OCI-LY3 (cell line): Measurements from ENCODE around the gene TRIM32.
"Not testable (repeated sequence)": the region's sequence is repeated elsewhere in the genome, so short reads cannot be mapped to it uniquely, and the experiment has no call there.

Experiments used
- EZH2phosphoT487 ChIP-seq: fragments of 200-600 bp; shearing (Covaris generic); IDR thresholded peaks from 2 replicates; pipeline ENCODE4 v1.6.1; 2018; ENCODE audit warnings: antibody characterized with exemption, mixed run types, low read depth
- TF ChIP-seq, protein P1 (sequence below): fragments of 200-600, 300-600 bp; sonication (generic); IDR thresholded peaks from 2 replicates; pipeline ENCODE4 v1.5.1; 2014; ENCODE audit warnings: antibody characterized with exemption, low read length, low read depth

DNA sequence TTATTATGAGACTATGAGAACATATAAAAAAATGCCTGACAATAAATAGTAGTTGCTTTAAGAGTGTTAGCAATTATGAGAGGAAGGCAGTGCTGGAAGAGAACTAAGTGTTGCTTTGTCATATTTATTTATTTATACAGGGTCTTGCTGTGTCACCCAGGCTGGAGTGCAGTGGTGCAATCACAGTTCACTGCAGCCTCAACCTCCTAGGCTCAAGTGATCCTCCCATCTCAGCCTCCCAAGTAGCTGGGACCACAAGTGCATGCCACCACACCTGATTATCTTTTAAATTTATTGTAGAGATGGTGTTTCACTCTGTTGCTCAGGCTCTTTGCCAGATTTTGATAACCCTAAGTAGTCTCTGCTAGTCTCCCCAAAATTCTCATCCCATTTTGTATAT, 3.7 kb downstream of the TRIM32 start:
- TF ChIP-seq, protein P1, sequence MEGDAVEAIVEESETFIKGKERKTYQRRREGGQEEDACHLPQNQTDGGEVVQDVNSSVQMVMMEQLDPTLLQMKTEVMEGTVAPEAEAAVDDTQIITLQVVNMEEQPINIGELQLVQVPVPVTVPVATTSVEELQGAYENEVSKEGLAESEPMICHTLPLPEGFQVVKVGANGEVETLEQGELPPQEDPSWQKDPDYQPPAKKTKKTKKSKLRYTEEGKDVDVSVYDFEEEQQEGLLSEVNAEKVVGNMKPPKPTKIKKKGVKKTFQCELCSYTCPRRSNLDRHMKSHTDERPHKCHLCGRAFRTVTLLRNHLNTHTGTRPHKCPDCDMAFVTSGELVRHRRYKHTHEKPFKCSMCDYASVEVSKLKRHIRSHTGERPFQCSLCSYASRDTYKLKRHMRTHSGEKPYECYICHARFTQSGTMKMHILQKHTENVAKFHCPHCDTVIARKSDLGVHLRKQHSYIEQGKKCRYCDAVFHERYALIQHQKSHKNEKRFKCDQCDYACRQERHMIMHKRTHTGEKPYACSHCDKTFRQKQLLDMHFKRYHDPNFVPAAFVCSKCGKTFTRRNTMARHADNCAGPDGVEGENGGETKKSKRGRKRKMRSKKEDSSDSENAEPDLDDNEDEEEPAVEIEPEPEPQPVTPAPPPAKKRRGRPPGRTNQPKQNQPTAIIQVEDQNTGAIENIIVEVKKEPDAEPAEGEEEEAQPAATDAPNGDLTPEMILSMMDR = not testable (repeated sequence)
- not testable (repeated sequence) for TF ChIP-seq EZH2phosphoT487
